AG08395 (cell line): ENCODE results near the gene RBM26.

Experiments used
- DNase-seq: peaks from one replicate; pipeline ENCODE4 v3.0.0; 2012; ENCODE audit warnings: mixed read lengths, low spot score

RBM26 gene

DNA sequence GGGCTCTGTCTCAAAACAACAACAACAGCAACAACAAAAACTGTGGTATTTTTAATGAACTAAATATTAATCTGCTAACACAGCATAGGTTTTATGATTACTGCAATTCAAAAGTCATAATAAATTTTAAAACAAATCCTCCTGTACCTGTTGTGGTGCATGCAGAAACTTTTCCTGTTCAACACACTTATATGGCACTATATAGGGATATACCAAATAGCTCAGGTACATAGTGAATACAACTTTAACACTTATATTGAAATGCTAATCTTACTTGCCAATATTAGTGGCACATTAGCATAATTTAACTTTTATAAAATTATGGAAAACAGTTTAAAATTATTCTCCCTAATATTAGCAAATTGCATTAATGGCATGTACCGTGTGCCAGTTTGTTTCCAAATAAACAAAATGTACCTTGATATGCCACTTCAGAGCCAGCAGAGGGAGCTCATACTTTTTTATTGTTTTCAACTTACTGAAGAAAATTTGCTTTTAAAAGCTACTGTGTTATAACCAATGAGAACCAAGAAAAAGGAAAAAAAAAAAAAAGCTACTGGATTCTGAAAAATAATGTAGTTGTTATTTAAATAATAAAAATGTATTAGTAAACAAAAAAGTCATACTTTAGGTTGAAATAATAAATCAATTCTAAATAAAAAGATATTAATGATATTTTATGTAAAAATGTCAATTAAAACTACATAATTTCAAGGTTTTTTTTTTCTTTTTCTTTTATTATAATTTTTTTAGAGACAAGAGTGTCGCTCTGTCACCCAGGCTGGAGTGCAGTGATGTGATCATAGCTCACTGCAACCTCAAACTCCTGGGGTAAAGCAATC, 18.0 kb upstream of the RBM26 start:
- peak; percentile 39 for DNase-seq

GRCh38 chr13:79423340-79423739, 17.3 kb upstream of the RBM26 start:
- DNase-seq, result no peak

DNA sequence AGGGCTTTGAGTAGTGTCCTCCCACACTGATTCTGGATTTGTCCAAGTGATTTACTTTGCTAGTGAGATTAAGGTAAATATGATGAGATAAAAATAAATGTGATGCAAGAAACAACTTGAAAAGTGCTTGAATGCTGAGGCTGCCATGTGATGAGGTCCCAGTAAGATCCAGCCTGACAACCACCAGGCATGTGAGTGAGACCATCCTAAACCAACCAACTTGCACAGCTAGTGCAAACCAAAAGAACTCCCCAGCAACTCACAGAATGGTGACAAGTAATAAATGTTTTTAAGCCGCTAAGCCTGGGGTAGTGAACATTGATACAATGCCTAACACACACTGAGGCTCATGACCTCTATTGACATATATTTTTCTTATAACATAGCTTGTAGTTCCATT, 13.3 kb upstream of the RBM26 start:
- no peak for DNase-seq

- no peak for DNase-seq
Measured at GRCh38 chr13:79417741-79418140, 11.7 kb upstream of the RBM26 start.

DNA sequence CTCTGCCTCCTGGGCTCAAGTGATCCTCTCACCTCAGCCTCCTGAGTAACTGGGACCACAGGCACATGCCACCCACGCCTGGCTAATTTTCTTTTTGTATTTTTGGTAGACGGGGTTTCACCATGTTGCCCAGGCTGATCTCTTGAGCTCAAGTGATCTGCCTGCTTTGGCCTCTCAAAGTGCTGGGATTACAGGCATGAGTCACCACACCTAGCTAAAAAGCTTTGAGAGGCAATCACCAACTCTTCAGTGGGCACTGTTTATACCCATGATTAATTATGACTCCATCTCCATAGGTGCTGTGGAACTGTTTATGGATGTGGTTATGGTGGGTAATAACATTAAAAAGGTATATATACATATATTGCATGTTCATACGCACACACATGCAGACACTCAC, 7.5 kb upstream of the RBM26 start:
- DNase-seq, result no peak

DNA sequence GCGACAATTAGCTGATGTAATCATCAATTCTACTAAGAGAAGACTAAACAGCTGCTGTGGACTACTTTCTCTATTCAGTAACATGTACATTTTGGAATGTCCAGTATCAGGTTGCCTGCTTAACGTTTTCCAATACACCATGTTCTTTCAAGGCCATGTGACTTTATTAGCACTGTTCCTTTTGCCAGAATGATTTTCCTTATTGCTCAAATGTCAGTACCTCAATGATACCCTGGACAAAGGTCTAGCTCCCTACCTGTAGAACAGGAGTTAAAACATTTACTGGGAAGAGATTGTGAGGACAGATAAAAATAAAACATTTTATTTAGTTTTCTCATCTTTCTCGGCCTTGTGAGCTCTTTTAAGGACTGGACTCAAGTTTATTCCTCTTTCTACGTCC, 3.8 kb upstream of the RBM26 start:
- no peak for DNase-seq

- no peak for DNase-seq
Measured at GRCh38 chr13:79407349-79407979, 1.4 kb upstream of the RBM26 start.

GRCh38 chr13:79406597-79406908, 498 bp upstream of the RBM26 start:
- no peak for DNase-seq

- DNase-seq, result no peak
Measured at GRCh38 chr13:79405501-79405830, 589 bp downstream of the RBM26 start.

DNA sequence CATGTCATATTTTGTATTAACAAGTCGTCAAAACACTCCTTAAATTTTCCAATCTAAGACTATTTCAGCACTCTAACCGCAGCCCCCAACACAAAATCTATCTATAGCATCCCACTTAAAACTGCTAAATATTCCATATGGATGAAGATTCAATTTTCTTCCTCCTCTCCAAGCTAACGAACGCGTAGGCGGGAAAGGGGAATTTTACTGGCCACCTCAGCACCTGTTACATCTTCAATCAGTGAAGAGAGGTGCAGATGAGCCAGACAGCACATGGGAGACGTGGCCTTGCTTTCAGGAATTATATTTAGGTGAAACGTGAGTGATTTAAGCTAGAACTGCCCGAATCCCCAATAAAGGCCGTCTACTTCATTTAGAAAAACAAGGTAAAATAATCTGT, 1.1 kb downstream of the RBM26 start:
- DNase-seq, result no peak

DNA sequence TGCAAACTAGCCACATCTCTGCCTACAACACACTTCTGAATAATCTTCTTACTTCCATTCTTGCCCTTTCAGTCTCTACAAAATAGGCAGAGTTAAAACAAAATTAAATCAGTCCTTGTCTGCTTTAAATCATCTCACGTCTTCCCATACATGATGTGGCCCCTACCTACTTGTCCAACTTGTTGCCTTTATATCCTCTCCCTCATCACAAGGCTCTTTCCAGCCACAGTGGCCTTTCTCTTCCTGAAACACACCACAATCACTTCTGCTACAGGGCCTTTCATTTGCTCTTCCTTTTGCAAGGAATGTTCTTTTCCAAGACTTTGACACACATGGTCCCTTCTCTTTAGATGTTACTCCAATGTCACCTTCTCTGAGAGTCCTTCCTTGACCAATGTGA, 1.7 kb downstream of the RBM26 start:
- DNase-seq, result no peak

DNA sequence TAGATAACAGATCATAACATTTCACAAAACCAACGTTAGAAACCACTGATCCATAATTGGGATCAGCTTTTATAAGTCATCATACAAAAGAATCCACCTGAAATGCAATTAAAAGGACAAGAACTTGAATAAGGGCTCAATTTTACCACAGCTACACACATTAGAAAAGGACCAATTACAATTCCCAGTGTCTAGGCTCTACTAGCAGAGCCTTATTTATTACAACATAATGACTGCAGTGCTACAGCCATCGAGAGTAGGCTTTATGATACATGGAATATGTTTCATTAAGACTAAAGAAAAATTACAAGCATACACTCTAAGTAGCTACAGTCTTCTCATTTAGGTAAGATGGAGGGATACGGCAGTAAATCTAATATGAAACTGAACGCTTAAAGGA, 2.9 kb downstream of the RBM26 start:
- DNase-seq, result no peak

GRCh38 chr13:79402679-79403078, 3.4 kb downstream of the RBM26 start:
- DNase-seq, result no peak

GRCh38 chr13:79402074-79402635, 3.9 kb downstream of the RBM26 start:
- DNase-seq, result no peak

- DNase-seq, result no peak
Measured at GRCh38 chr13:79401259-79402070, 4.6 kb downstream of the RBM26 start.

DNA sequence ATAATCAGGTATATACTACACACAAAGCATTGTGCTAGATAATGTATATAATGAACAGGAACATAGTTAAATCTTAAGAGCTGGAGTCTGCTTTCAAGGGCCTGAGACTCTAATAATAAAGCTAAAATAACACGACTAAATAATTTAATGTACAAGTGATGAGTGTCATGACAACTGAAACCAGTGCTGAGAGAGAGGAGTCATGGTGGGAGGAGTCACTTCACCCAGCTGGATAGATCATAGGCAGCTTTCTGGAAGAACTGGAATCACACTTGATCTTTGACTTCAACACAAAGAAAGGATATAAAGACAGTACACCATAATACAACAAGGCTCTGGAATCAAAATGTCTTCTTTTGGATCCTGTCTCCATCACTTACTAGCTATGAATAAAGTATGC, 7.1 kb downstream of the RBM26 start:
- peak; percentile 10 for DNase-seq

DNA sequence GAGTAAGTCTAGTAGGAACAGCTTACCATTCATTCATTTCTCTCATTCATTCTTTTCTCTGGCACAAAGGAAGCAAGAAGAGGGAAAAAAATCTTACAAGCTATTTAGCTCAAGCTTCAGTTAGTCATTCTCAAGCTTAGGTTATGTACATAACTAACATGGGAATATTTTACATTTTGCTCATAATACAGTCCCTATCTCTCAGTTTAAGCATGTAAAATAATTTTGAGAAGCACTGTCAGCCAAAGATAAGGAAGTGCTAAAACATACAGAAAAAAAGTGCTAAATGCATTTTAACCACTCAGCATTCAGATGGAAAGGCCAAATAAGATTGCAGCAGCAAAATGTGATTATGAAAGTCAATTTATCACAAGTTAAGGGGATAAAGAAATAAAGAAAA, 7.9 kb downstream of the RBM26 start:
- DNase-seq, result no peak

GRCh38 chr13:79395881-79396280, 10.2 kb downstream of the RBM26 start:
- no peak for DNase-seq

DNA sequence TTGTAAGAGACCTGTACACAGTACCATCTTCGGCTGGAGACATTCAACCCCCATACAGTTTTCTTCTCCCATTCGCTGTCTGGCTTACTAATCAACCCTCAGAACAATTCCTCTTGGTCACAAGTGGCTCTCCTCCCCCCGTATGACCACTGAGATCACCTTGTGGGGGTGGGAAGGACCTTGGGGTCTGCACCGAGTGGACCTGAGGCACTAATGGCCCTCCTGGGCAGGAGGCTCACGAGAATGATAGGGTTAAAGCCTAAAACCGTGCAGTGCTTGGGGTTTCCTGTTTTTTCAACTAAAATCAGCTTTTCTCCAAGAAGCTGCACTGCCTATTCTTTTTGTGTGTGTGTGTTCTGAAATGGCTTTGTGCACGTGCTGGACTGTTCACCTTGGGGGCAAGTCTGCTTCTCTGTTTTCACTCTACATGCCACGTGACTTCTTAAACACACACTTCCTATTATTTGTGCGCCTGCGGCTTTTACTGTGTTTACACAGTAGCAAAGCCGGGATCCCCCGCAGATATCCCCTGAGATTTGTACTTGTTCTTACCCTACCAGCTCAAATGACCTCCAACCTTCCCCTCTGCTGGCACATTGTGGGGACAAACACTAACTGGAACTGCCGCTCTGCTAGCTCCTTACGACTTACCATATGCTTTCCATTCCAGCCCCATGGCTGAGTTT, 12.3 kb downstream of the RBM26 start:
- DNase-seq, result no peak

DNA sequence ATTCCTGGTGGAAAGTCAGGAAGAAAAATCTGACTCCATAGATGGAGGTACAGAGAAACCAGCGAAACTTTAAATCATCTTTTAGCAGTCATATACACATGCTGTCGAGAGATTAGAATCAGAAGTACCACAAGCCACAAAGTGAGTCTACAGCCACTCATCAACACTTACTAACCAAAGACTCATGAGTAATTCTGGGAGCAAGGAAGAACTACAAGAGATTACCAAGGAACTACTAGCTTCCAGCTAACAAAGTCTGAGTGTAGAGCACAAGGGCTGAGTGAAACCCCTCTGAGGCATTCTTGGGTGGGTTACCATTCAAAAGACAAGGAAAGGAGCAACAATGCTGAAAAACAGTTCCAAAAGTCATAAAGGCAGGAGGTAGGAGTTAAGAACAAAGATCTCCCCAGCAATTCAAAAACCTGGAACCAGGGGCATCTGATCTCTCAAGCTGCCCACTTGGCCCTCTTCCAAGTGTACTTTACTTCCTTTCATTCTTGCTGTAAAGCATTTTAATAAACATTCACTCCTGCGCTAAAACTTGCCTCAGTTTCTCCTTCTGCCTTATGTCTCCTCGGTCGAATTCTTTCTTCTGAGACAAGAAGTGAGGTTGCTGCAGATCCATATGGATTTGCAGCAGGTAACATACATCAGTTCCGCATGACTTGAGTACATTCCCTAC, 13.0 kb downstream of the RBM26 start:
- DNase-seq, result peak; percentile 35

DNA sequence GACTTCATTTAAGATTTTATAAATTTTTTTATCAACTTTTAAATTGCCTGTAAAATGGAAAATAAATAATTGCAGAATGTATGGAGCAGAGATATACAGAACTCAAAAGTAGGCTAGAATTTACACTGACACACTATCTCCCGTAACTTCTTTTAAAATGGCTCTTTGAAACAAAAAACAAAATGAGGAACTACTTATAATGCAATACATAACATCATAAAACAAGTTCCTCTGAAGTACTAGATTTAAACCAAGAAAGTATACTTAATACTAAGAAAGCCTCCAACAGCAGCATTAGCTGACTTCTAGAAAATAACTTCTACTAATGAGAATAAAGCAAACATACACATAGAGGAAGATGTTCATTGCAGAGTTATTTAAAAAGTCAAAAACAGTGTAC, 17.0 kb downstream of the RBM26 start:
- no peak for DNase-seq

- DNase-seq, result no peak
Measured at GRCh38 chr13:79387853-79388252, 18.2 kb downstream of the RBM26 start.
